Measurements from ENCODE around the gene C2CD4D. TPM values are rescaled to one million over a fixed set of nuclear protein-coding genes. Genes with fewer than 3 reads are reported as not detected.

C2CD4D gene
- total RNA-seq, 1 experiment from 2014 or later = not detected

DNA sequence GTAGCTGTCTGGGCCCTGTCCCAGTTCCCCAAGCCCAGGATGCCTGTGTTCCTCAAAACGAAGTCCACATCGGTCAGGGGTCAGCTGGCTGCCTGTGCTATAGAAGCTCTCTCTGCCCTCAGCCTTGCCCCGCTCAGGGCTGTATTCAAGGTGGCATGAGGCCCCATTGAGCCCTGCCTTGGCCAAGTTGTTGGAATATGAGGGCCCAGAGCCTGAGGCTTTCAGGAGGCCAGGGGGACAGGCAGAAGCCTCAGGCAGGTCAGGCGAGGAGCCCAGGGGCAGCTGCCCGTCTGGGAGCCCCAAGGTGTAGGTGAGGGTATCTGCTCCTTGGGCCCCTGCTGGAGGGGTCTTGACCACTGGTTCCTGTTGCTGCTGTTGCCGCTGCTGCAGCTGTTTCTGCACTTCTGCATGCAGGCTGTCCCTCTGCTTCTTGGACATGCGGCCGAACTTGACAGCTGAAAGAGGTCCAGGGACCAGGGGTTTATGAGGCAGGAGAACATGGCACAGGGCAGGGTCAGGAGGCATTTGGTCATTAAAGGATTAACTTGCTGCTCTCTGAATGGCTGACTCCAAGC is 24.6 kb downstream of the C2CD4D start:
- DNase-seq (ENCODE audit: low spot score) = no peak

DNA sequence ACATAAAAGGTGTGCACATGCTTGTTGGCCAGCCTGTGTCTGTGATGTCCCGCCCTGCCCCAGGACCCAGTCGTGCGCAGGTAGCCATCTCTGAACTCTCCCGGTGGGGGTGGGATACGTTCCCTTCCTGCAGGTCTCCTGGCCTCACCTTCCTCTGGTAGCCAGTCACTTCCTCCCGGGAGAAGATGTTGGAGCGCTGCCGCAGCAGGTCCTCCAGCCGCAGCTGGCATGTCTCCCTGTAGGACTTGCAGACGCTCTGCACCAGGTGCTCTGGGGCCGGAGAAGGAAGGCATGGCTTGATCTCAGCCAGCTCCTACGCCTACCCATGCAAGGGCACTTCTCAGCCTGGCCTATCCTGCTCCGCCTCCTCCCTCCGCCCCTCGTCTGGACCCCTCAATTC is 25.2 kb downstream of the C2CD4D start:
- no peak for DNase-seq (ENCODE audit: low spot score)

DNA sequence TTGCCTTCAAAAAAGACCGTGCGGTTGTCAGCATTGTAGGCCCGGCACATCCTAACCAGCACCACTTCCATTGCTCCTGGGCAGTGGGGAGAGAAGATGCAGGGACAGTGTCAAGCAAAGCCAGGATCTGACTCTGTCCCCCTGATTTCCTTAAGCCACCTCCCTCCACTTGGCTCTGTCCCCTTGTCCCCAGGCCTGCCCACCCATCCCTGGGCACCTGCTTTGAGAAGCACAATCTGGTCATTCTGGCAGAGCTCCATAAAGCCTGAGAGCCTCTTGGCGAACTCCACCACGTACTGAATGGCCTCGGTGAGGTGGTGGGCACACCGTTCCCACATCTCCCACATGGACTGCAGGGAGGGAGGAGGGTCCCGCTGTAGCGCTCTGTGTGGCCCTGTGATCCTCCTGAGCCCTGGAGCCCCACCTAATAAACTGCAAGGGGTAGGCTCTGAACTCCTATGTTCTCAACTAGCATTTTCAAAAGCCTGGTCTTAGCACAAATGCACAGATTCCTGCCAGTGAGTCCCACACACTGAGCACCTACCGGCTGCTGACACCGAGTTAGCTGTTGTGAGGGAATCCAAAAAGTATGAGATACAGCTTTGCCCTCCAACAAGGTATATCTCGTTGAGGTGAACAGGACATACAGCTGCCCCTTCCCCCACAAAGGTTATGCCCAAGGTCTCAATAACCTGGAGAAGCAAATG is 26.2 kb downstream of the C2CD4D start:
- DNase-seq (ENCODE audit: low spot score) = no peak

DNA sequence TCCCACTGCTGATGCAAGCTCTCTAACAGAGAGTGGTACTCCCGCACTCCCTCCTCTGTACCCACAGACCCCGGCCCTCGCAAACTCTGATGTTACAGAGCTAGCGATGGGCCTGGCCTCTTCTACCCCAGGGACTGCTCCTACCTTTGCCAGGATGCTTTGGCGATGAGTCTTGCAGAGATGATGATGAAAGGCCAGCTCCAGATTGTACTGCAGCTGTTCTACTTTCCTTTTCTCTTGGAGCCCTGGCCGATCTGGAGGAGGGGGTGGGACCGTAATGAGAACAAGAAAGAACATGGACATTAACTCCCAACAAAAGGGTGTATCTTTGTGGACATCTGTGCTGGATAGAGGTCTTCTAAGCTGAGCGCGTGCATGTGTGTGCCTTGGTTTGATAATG is 28.4 kb downstream of the C2CD4D start:
- no peak for DNase-seq (ENCODE audit: low spot score)

DNA sequence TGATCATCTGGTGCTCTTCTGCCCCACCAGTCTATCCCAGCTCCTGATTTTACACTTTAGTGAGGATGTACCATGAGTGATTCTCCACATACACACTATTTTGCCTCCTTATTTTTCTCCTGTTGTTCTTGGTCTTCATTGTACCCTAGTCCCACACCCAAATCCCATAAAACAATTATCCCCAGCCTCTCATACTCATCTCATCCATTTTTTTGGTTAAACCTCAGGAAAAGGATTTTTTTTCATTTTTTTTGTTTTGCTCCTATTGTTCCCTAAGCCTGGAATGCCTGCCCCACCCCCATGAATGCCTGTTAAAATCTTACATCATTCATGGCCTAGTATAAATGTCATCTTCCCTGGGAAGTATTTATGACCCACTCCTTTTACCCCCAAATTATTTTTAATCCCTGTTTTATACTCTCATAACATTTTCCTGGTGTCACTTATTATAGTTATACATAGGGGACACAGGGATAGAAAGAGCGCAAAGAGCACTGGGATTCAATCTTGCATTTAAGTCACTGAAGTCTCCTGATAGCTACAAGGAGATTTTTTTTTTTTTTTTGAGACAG is 29.5 kb downstream of the C2CD4D start:
- DNase-seq (ENCODE audit: low spot score) = no peak

DNA sequence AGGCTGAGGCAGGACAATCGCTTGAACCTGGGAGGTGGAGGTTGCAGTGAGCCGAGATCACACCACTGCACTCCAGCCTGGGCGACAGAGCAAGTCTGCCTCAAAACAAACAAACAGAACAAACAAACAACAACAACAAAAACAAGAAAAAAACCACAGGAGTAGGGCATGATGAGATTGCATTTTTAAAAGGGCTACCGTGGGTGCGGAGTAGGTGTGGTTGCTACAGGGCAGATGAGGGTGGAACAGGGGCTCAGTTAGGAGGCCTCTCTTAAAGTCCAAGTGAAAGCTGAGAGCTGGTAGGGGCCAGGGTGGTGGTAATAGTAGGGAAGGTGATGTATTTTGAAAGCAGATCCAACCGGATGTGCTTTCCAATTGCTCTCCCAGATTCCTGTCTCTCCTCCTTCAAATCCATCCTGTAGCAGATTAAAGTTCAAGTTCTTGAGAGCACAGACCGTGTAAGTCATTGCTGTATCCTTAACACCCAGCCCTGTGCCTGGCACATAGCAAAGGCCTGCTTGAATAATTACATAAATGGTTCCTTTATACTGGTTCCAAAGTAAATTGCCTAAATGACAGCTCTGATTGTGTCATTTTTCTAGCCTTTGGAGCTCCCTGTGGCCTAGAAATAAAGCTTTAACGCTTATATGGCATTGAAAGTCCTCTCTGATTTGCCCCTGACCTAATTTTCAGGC is 30.2 kb downstream of the C2CD4D start:
- no peak for DNase-seq (ENCODE audit: low spot score)

DNA sequence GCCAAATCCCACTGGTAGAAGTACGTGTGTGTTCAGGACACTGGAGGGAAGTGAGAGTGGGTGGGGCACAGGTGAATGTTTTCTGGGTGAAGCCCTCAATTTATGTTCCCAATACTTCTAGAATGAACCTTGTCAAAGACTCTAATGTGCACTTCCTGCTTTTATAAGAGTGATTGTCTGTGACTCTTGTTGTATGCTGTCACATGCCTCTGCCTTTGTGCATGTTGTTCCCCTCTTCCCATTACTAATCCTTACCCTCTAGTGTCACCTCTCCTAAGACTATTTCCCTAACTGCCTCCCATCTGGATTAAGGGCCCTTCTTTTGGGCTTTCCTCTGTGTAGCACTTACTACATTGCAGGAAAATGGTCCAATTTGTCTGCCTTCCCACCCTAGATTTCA is 31.9 kb downstream of the C2CD4D start:
- DNase-seq (ENCODE audit: low spot score) = no peak

DNA sequence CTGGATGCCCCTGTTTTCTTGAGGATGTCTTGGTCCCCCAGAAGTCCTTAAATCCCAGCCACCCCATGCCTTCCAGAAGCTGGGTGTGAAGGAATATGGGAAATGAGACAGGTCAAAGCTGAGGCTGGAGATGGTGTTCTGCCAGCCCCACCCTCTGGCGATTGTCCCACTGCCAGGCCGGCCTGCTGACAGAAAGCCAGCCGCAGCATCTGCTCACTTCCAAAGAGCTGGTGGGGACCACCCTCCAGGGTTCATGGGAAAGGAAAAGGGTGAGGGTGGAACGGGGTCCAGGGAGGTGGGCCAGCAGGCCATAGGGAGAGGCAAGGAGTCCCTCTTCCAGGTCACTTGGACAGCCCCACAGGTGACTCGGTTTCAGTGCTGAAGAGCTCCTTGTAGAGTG is 32.5 kb downstream of the C2CD4D start:
- no peak for DNase-seq (ENCODE audit: low spot score)

DNA sequence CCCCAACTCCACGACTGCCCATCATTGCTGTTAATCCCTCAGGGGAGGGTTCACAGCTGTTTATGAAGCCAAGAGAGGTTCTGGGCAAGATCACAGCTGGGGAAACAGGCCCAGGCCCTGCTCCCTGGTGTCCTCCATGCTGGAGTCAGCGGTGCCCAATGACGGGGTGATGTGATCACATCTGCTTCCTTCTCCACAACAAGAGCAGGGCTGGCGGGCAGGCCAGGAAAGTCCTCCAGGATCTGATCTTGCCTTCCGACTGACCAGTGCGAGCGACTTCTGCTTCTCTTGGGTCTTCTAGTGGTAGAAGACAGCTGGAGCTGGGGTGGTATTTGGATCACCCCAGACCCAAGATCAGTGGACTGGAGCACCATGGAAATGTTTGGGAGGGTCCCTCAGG is 33.5 kb downstream of the C2CD4D start:
- no peak for DNase-seq (ENCODE audit: low spot score)

DNA sequence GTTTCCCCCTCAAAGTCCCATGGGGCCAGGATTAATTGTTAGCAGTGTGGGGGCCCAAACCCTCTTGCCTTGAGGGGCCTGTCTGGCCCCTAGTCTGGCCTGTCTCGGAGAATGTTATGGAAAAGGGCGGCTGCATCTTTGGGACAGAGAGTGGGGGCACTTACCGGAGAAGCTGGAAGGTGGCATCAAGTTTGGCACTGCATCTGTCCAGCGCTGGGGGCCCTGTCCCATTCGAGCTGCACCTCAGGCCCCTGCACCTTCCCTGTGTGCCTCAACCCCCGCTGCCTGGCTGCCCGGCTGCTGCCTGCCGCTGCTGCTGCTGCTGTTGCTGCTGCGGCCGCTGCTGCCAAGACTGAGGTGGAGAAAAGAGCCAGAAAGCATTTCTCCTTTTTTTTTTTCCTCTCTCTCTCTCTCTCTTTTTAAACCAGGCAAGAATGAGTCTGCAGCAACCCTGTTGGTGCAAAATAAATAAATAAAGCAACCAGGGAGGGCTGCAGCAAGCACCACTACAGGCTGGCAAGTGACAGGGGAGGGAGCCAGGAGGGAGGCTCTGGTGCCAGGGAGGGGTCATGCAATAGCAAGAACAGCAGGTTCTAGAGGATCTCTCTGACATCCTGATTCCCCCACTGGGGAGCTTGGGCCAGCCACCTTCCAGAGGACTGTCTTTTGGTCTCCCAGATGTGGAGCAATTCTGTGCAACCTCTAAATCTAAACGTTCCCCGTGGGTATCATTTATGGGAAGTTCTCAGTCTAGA is 34.4 kb downstream of the C2CD4D start, which contains the start of gene LINGO4:
Gene LINGO4, minus strand, starts transcription at position 354 of the 755 bp plus-strand sequence. CDS start 2,715 bp downstream, outside the sequence.
- no peak for DNase-seq (ENCODE audit: low spot score)

DNA sequence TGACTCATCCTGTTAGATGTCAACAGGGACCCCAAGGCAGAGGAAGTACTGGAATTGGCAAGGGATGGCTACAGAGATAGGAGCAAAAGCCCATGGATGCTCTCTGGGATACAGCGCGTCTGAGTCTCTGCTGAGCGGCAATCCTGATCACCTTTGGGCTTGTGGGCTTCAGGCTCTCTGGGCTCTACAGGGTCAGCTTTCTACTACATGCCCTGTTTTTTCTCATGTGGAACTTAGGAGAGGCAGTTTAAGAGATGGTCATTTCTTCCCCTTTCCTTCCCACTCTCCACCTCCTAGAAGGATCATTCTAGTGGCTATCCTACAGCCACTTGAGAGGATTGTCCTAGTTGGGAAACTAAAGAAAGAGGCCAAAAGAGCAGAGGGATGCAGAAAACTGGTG is 35.7 kb downstream of the C2CD4D start:
- DNase-seq (ENCODE audit: low spot score) = no peak

DNA sequence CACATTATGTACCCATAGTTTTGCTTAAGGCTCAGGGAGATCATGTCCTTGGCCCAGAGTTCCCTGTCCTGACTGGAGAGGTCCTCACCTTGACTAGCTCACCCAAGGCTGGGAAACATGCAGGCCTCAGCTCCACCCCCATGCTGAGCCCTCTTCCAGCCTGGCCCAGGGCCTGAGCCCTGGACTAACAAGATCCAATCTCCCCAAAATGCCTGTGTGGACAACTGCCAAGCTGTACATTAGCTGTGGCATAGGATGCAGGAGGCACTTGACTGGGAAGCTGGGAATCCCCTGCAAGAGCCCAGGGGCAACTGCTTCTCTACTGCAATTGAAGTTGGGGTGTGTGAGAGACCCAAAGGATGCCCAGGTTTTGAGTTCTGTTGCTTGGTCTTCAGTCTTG is 36.5 kb downstream of the C2CD4D start:
- DNase-seq (ENCODE audit: low spot score) = no peak

DNA sequence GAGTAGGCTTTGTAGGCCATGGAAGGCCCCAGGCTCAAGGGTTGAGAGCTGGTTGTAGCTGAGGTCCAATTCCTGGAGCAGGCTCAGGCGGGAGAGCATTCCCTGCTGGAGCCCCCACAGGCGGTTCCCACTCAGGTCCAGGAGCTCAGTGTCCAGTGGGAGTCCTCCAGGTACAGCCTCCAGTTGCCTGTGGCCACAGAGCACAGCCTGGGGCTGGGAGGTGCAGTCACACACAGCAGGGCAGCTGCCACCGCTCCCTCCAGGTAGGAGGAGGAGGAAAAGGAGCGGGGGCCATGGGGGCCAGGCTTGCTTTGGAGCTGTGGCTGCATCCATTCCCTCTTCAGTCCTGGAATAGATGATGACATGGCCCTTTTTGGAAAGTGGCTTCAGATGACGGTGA is 37.2 kb downstream of the C2CD4D start:
- DNase-seq (ENCODE audit: low spot score) = no peak

DNA sequence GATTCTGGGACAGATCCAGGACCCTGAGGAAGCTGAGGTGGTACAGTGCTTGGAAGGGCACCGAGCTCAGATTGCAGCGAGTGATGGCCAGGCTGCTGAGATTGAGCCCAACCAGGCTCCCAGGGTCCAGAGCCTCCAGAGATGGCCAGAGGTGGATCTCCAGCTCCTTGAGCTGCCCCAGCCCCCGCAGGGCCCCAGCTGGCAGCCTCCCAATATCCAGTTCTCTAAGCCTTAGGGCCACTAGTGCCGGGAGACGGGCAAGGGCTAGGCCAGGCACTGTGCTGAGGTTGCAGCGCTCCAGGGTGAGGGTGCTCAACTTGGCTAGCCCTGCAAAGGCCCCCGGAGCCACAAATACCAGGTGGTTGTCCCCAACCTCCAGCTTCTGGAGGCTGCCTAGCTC is 37.8 kb downstream of the C2CD4D start:
- no peak for DNase-seq (ENCODE audit: low spot score)

DNA sequence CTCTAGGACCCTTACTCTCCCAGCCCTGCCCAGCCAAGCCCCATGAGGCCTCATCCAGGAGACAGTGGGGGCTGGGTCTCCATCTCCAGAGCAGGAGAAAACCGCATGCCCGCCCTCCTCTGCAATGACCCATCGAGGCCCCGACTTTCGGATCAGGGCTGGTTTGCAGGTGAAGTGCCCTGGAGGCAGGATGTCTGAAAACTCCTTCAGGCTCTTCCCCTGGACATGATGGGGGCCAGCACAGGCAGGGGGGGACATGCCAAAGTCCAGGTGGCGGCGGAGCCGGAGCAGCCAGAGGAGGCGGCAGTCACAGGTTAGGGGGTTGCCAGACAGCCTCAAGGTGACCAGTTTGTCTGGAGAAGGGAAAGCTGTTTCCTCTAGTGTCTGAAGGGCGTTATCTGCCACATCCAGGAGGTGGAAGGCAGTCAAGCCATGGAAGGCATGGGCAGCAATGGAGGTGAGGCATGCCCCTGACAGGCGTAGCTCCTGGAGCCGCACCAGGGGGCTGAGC is 38.3 kb downstream of the C2CD4D start:
- no peak for DNase-seq (ENCODE audit: low spot score)

DNA sequence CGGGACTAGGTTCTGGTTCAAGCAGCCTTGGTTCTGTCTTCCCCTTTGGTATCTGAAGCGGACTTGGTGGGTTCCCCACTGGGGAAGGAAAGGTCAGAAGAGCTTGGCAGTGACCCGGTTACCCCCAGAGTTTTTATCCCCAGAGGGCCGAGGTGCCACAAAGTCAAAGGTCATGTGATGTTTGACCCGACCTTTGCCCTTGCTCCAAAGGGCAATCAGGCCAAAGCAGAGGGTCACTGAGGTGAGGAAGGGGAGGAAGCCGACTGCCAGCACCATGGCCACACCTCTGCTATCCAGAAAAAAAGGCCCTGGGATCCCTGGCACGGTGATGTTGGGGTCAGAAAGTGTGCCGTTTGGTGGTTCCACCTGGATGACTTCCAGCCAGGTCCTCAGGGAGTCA is 38.8 kb downstream of the C2CD4D start:
- no peak for DNase-seq (ENCODE audit: low spot score)

DNA sequence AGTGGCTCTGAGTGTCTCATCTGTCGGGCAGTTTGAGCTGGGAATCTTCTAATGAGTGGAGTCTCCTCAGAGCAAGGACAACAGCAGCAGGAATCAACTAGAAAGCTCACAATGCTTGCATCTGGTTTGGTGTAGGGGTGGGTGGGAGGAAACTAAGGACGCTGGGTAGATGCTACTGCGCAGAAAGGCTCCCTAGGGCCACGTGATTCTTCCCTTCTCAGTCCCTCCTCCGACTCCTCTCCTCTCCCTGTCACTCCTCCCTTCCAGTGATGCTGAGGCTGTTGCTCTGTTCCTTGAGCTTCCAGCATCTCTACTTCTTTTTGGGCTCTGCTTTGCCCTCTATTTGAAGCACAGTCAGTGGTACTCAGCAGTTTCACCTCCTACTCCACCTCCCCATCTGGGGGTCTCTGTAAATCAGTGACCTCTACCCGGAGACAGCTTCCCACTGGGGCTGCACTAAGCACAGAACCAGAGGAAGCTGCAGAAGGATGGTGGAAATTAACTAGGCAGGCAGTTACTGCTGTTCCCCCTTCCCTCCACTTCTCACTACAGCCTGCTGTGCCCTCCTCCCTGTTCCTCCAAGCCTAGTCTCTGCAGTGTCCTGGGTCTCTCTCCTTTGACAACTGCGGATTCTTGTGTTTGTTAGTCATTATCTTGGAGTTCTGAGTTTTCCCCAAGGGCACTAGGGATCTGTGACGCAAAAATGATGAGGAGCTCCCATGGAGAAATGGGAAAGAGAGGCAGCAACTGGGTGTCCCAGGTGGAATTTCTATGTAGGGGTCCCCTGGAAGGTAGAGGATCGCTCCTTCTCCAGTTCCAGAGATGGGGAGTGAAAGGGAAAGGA is 40.2 kb downstream of the C2CD4D start:
- no peak for DNase-seq (ENCODE audit: low spot score)

DNA sequence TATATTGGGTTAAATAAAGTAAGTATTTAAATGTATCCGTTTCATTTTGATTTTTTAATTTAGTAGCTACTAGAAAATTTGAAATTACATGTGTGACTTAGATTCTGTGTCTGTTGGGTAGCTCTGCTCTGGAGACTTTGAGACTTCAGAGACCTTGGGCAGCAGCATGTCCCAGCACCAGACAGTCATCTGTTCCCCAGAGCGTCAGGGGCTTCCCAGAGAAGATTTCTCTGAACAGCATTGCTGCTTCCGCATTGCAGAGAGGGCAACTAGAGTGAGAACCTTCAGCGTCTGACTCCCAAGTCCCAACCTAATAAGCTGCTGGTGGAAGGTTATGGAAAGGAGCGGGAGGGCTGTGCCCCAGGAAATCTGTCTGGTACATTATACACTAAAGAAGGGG is 41.0 kb downstream of the C2CD4D start:
- no peak for DNase-seq (ENCODE audit: low spot score)

DNA sequence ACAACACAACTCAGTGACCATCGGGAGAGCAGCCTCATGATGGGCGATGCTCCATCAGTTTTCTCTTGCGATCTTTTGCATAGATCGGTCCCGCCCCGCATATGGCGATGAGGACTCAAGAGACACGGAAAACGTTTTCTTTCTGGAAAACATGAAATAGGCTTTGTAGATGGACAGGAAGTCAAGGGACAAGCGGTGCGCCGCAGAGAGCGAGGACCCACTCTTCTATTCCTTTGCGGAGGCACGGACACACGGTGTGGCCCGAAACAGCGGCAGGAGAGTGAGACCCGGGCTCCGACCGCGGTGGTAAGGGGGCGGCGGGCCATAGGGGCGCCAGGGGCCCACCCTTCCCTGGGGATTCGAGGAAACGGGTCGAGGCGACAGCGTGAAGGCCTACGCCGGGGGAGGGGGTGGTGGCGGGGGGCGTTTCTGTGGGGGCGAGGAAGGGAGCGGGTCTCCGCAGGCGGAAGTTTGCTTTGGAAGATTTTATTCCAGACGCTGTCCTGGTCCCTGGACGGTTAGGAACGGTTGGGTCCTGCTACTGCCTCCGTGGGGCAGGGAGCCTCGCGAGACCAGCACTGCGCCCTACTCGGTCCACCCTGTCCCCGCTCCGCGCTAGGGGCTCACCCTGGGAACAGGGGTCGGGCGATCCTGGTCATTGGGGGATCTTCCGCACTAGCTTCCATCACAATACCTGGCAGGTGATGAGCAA is 48.5 kb downstream of the C2CD4D start:
- peak; percentile 39 for DNase-seq (ENCODE audit: low spot score)
